Measurements from ENCODE around the gene PHKB.

- TF ChIP-seq POLR2AphosphoS5 (IDR thresholded peaks at IDR 0.05; ENCODE audit: low read depth, low read length) (no peak), SIN3A (IDR thresholded peaks at IDR 0.05; ENCODE audit: borderline replicate concordance, insufficient read depth, low read length) (no peak), TAF1 (IDR thresholded peaks at IDR 0.05; ENCODE audit: borderline replicate concordance, insufficient read depth, low read length) (no peak), REST (IDR thresholded peaks at IDR 0.05; ENCODE audit: insufficient read depth in 1 of 2, low read depth in 2 of 2, low read length in 2 of 2) (no peak)
Observed at GRCh38 chr16:47726031-47726675, 265.0 kb downstream of the PHKB start.

All from PFSK-1 (cell line).